Gastrocnemius medialis (tissue), 4 donors: Measurements from ENCODE around the gene UBR2. TPM values are rescaled to one million over a fixed set of nuclear protein-coding genes. Genes with fewer than 3 reads are reported as not detected.
A peak's percentile ranks its signal among the peaks of the same experiment; 100 is the strongest.

ENCODE experiments used
- ATAC-seq, 2 donors: fragments of 150-250 bp; one replicate each; pipeline ENCODE4 v1.9.1; 2016
- DNase-seq, 2 donors: peaks; one replicate each; pipeline ENCODE4 v3.0.0-alpha.2; 2019
- H3K27ac ChIP-seq, 4 donors: fragments of 200-600 bp; sonication (generic); 1 replicate in 1 of 4; 2 replicates in 3 of 4; pipeline ENCODE4 v1.5.1; 2016 to 2018; ENCODE audit warnings: mild to moderate bottlenecking in 2 of 4, moderate library complexity in 1 of 4
- H3K27me3 ChIP-seq, 3 donors: fragments of 200-600 bp; sonication (generic) in 2 of 3; 1 replicate in 1 of 3; 2 replicates in 2 of 3; pipeline versions ENCODE4 v1.5.1 to v1.6.0; 2016 to 2019; ENCODE audit warnings: mild to moderate bottlenecking in 1 of 3, moderate library complexity in 1 of 3
- H3K36me3 ChIP-seq, 2 donors: fragments of 200-600 bp; sonication (generic) in 1 of 2; one replicate each; pipeline ENCODE4 v1.5.1; 2017 to 2018
- H3K4me1 ChIP-seq, 2 donors: fragments of 200-600 bp; sonication (generic) in 1 of 2; one replicate each; pipeline ENCODE4 v1.5.1; 2016 to 2017; ENCODE audit warnings: mild to moderate bottlenecking in 2 of 2
- H3K4me3 ChIP-seq, 4 donors: fragments of 200-600 bp; sonication (generic) in 3 of 4; 1 replicate in 1 of 4; 2 replicates in 3 of 4; pipeline ENCODE4 v1.5.1; 2016 to 2019; ENCODE audit warnings: mild to moderate bottlenecking in 2 of 4
- H3K9me3 ChIP-seq, 3 donors: fragments of 200-600 bp; sonication (generic) in 2 of 3; 1 replicate in 1 of 3; 2 replicates in 2 of 3; pipeline ENCODE4 v1.5.1; 2016 to 2019
- CTCF ChIP-seq, 5 experiments: fragments of 450-650 bp in 3 of 5; fragments of 200-600 bp in 2 of 5; sonication (generic) in 2 of 5; IDR thresholded peaks in 4 of 5; conservative IDR thresholded peaks in 1 of 5; 1 replicate in 4 of 5; 2 replicates in 1 of 5; pipeline ENCODE4 v1.5.1; 2016 to 2019; ENCODE audit warnings: antibody characterized with exemption in 5 of 5, mild to moderate bottlenecking in 3 of 5, moderate library complexity in 3 of 5
- POLR2A ChIP-seq, 2 donors: fragments of 450-650 bp; IDR thresholded peaks; one replicate each; pipeline ENCODE4 v1.6.1; 2017; ENCODE audit warnings: antibody characterized with exemption in 2 of 2, mild to moderate bottlenecking in 2 of 2, moderate library complexity in 2 of 2
- in situ Hi-C, 4 donors: fragments of 200-750 bp; cut with MboI; loops; one replicate each; pipeline versions ENCODE4 v1.15.0 to v1.8.0; 2017; ENCODE audit warnings: low sequenced_read_pairs in 4 of 4
- intact Hi-C: fragments of 100-400 bp; cut with DNase I; formaldehyde crosslinking; loops from one replicate; pipeline ENCODE4 v1.15.1; 2023; ENCODE audit warnings: low total_unique reads
- total RNA-seq, 4 donors: library from RNA; depleted of rRNA; stranded (reverse); fragments of >200 nt; gene quantifications; one replicate each; pipeline versions ENCODE4 v1.1.0 to v1.2.3, GENCODE V29; 2016

UBR2 gene
- total RNA-seq, 4 donors from 2014 or later: 40.8 to 46.2 (median 44.7) TPM

DNA sequence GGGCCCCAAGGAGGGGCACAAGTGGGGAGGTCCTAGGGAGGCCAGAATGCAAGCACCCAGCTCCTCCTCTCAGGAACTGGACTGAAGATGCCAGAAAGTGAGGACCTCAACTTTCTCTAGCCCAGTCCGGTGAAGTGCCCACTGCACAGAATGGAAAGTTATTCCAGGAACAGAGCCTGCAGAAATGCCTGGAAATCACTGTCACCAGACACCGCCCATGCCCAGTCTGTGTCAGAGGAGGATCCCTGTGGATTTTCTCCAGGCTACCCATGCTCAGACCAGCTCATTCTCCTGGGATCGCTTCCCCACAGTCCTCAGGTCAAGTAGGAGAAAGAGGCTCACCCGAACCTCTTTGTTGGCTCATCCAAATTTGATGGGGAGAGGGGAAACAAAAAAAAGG, 152.0 kb downstream of the UBR2 start:
- peaks cover 0 to 9% of the 10 kb centered on the region in 2 donors for H3K4me1 ChIP-seq
- H3K9me3 ChIP-seq: no peaks in the 10 kb centered on the region
- H3K27ac ChIP-seq: no peak overlapping the region
- DNase-seq (no peak), ATAC-seq (no peak)
- H3K27me3 ChIP-seq: no peaks in the 10 kb centered on the region
- in situ Hi-C loops: no loop called here
- H3K4me3 ChIP-seq: no peak overlapping the region
- TF ChIP-seq CTCF (IDR thresholded peaks at IDR 0.05 in 4 of 5, conservative IDR thresholded peaks at IDR 0.05 in 1 of 5): no peak
- no peak for TF ChIP-seq POLR2A (IDR thresholded peaks at IDR 0.05)
- no peaks in the 10 kb centered on the region for H3K36me3 ChIP-seq
- intact Hi-C loops: no loop called here

DNA sequence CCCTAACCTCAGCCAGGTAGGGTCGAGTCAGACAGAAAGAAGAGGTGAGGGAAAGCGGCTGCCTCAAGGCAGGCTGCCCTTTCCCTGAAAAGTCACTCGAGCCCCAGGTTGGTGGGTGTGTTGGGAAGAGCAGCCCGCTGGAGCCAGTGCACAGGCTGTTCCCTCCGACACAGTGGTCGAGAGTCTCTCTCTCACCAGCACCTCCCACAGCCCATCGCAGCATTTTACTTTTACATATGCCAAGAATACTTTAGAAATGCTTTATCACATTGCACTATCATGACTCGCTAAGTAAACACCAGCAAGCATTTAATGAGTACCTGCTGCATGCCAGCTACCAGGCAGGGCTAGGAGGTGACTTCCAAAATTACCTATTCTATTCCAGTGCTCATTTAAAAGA, 156.9 kb downstream of the UBR2 start:
- DNase-seq (no peak), ATAC-seq (no peak)
- Histone ChIP-seq H3K27ac (no peak overlapping the region), H3K4me1 (peaks cover 6 to 23% of the 10 kb centered on the region in 2 donors), H3K4me3 (no peak overlapping the region), H3K9me3 (no peaks in the 10 kb centered on the region), H3K27me3 (no peaks in the 10 kb centered on the region), H3K36me3 (no peaks in the 10 kb centered on the region)
- in situ Hi-C loops (loop anchor here in 2 of 4 donors (5.0 kb wide), 1 partner anchor 58 kb away; no protein-coding TSS in a partner anchor), intact Hi-C loops (no loop called here)
- TF ChIP-seq CTCF (IDR thresholded peaks at IDR 0.05 in 4 of 5, conservative IDR thresholded peaks at IDR 0.05 in 1 of 5) (no peak), POLR2A (IDR thresholded peaks at IDR 0.05) (no peak)

- in situ Hi-C loops: loop anchor here in 2 of 4 donors (5.0 kb wide), 1 partner anchor 60 kb away; no protein-coding TSS in a partner anchor
- ATAC-seq: no peak
- H3K9me3 ChIP-seq: no peaks in the 10 kb centered on the region
- no peak for DNase-seq
- H3K27me3 ChIP-seq: no peaks in the 10 kb centered on the region
- no peaks in the 10 kb centered on the region for H3K36me3 ChIP-seq
- TF ChIP-seq CTCF (IDR thresholded peaks at IDR 0.05 in 4 of 5, conservative IDR thresholded peaks at IDR 0.05 in 1 of 5): no peak
- TF ChIP-seq POLR2A (IDR thresholded peaks at IDR 0.05): no peak
- peaks cover 13 to 35% of the 10 kb centered on the region in 2 donors for H3K4me1 ChIP-seq
- no peak within 1 kb of the TSS for H3K27ac ChIP-seq
- intact Hi-C loops: no loop called here
- no peak within 1 kb of the TSS for H3K4me3 ChIP-seq
These were observed 158.7 kb downstream of the UBR2 start, which contains the start of gene PRPH2 for GRCh38 chr6:42722497-42722896. PRPH2 (minus strand) TSS chr6:42722597; CDS start chr6:42722334, 263 bp downstream.

DNA sequence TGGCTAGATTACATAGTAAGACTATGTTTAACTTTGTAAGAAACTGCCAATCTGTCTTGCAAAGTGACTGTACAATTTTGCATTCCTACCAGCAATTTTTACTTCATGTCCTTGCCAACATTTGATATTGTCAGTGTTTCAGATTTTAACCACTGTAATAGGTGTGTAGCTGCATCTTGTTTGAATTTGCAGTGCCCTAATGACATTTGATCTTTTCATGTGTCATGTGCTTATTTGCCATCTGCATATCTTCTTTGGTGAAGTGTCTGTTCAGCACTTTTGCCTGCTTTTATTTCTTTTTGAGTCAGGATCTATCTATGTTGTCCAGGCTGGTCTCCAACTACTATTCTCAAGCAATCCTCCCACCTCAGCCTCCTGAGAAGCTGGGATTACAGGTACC, 161.0 kb downstream of the UBR2 start:
- Histone ChIP-seq H3K4me1 (peaks cover 13 to 27% of the 10 kb centered on the region in 2 donors), H3K9me3 (no peaks in the 10 kb centered on the region), H3K27ac (peak overlapping the region in 2 of 4 donors; percentile 72 to 74), H3K4me3 (no peak overlapping the region), H3K27me3 (no peaks in the 10 kb centered on the region), H3K36me3 (no peaks in the 10 kb centered on the region)
- in situ Hi-C loops (loop anchor here (5.0 to 25.0 kb wide), 4 partner anchors 63 to 152 kb away; partner anchors contain the start of gene RPL7L1 (in 1 of the 4)), intact Hi-C loops (no loop called here)
- TF ChIP-seq CTCF (IDR thresholded peaks at IDR 0.05 in 4 of 5, conservative IDR thresholded peaks at IDR 0.05 in 1 of 5) (no peak), POLR2A (IDR thresholded peaks at IDR 0.05) (no peak)
- DNase-seq (no peak), ATAC-seq (no peak)
